Lung (tissue), 12 donors: ENCODE results near the gene GARIN5A. TPM values are rescaled to one million over a fixed set of nuclear protein-coding genes. Genes with fewer than 3 reads are reported as not detected.
A peak's percentile ranks its signal among the peaks of the same experiment; 100 is the strongest.

Source experiments
- ATAC-seq: fragments of 200-7000 bp; cut with Tn5 transposase; one replicate; pipeline ENCODE4 v1.9.1; 2020; ENCODE audit warnings: moderate number of reproducible peaks; ENCODE audit not compliant: insufficient read depth, low FRiP score
- DNase-seq, 3 donors: peaks; one replicate each; pipeline ENCODE4 v3.0.0-alpha.2; 2013 to 2017
- H3K27ac ChIP-seq, 2 donors: one replicate each; pipeline ENCODE4 v1.5.1; 2013; ENCODE audit warnings: mild to moderate bottlenecking in 2 of 2, moderate library complexity in 2 of 2, control low read depth in 1 of 2, inconsistent platforms in 1 of 2, low read depth in 1 of 2, low read length in 1 of 2
- H3K27me3 ChIP-seq, 3 donors: one replicate each; pipeline ENCODE4 v1.5.1; 2013; ENCODE audit warnings: low read length in 2 of 3; ENCODE audit not compliant: control insufficient read depth in 3 of 3, insufficient read depth in 3 of 3
- H3K36me3 ChIP-seq, 4 donors: one replicate each; pipeline ENCODE4 v1.5.1; 2013; ENCODE audit warnings: low read length in 4 of 4, mild to moderate bottlenecking in 1 of 4, moderate library complexity in 1 of 4; ENCODE audit not compliant: control insufficient read depth in 4 of 4, insufficient read depth in 4 of 4
- H3K4me1 ChIP-seq, 5 donors: one replicate each; pipeline ENCODE4 v1.5.1; 2013; ENCODE audit warnings: low read length in 5 of 5, mild to moderate bottlenecking in 2 of 5, moderate library complexity in 1 of 5; ENCODE audit not compliant: control insufficient read depth in 5 of 5, insufficient read depth in 5 of 5
- H3K4me3 ChIP-seq: one replicate; pipeline ENCODE4 v1.5.1; 2013; ENCODE audit warnings: mild to moderate bottlenecking, control low read depth, moderate library complexity
- H3K9ac ChIP-seq, 2 donors: one replicate each; pipeline ENCODE4 v1.5.1; 2013; ENCODE audit warnings: low read length in 2 of 2, control low read depth in 1 of 2; ENCODE audit not compliant: insufficient read depth in 1 of 2
- H3K9me3 ChIP-seq, 4 donors: one replicate each; pipeline ENCODE4 v1.5.1; 2013; ENCODE audit warnings: low read length in 3 of 4, mild to moderate bottlenecking in 1 of 4, moderate library complexity in 1 of 4; ENCODE audit not compliant: control insufficient read depth in 4 of 4, insufficient read depth in 3 of 4
- WGBS, 2 donors: extraction: QIAGEN DNeasy Blood & Tissue Kit; methylation state at CpG; one replicate each; pipeline ENCODE4 v1.1.7; 2013; 5-methylcytosine and 5-hydroxymethylcytosine counted together
- polyA plus RNA-seq, 2 donors: library from polyadenylated mRNA; stranded (reverse); fragments of 200-250 nt; gene quantifications; one replicate each; pipeline ENCODE4 v1.2.1, GENCODE V29; 2013
- total RNA-seq, 2 donors: library from RNA; depleted of rRNA in 1 of 2; stranded (reverse); fragments of >200 nt in 1 of 2; gene quantifications; one replicate each; pipeline ENCODE4 v1.2.1, GENCODE V29; 2014 to 2021
- TF ChIP-seq, protein P1 (sequence below): IDR thresholded peaks from 2 replicates; pipeline ENCODE4 v1.5.1; 2012; ENCODE audit warnings: mild to moderate bottlenecking; ENCODE audit errors: control extremely low read depth, extremely low read depth
- donor health status: control.
- donor health status: control.
- donor health status: Bipolar disorder and iron deficiency.
- donor health status: healthy.
- donor health status: DM: yes; HTN: yes; CAD: no.

GARIN5A gene
- total and polyA plus RNA-seq, 4 donors = 1.7 to 5.0 (median 2.4) TPM

DNA sequence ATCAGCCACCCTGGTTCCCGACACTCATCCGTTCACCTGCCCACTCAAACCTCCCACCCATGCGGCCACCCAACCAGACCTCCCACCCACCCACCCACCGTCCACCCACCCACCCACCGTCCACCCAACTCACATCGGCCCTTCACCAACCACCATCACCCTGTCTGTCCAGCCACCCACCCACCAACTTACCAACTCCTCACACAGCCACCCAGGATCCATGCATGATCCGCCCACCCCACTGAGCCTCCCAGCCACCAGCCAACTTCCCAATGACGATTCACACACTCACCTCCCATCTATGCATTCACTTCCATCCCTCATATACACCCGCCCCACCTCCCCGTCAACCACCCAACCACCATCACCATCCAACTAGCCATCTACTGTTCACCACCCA lies 30.1 kb upstream of the GARIN5A start:
- Histone ChIP-seq H3K27me3 (no peaks in the 10 kb centered on the region), H3K9me3 (no peaks in the 10 kb centered on the region), H3K4me3 (no peak overlapping the region), H3K4me1 (peaks cover 0 to 10% (median 0%) of the 10 kb centered on the region in 5 donors), H3K36me3 (peaks cover 0 to 8% (median 0%) of the 10 kb centered on the region in 4 donors), H3K27ac (no peak overlapping the region), H3K9ac (no peak overlapping the region)
- TF ChIP-seq, protein P1, sequence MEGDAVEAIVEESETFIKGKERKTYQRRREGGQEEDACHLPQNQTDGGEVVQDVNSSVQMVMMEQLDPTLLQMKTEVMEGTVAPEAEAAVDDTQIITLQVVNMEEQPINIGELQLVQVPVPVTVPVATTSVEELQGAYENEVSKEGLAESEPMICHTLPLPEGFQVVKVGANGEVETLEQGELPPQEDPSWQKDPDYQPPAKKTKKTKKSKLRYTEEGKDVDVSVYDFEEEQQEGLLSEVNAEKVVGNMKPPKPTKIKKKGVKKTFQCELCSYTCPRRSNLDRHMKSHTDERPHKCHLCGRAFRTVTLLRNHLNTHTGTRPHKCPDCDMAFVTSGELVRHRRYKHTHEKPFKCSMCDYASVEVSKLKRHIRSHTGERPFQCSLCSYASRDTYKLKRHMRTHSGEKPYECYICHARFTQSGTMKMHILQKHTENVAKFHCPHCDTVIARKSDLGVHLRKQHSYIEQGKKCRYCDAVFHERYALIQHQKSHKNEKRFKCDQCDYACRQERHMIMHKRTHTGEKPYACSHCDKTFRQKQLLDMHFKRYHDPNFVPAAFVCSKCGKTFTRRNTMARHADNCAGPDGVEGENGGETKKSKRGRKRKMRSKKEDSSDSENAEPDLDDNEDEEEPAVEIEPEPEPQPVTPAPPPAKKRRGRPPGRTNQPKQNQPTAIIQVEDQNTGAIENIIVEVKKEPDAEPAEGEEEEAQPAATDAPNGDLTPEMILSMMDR = no peak
- DNase-seq (no peak), ATAC-seq (no peak)
- 93 to 95% methylated on average over 8 to 10 of the region's 10 CpGs for WGBS, 2 donors

DNA sequence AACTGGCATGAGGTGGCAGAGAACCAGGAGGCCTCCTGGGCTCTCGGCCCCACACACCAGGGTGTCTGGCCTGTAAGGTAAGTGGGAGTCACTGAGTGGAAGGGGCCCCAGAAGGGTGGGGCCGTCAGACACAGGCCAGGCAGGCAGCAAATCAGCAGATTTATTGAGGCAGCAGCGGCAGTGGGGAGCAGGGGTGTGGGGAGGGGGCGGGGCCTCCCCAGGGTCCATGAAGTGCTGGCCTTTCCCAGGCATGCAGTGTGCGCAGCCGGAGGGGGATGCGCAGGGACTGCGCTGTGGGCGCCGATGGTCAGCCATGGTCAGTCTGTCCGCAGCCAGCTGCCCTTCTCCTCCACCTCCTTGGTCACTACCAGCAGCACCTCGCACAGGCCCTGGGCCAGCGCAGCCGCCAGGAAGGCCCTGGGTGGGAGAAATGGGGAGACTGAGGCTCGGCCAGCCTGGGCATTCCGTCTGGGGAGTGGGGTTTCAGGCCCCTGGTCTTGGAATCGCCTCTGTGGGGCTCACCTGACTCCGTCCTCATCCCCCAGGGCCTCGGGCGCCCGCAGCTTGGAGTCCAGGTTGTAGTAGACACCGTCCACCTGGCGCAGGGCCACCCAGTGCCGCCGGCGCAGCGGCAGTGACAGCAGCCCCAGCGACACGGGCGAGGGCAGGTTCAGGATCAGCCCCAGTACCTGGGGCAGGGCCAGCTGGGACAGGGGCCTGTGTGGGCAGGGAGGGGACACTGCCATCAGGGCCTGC lies 29.4 kb upstream of the GARIN5A start:
- no peaks in the 10 kb centered on the region for H3K27me3 ChIP-seq
- no peaks in the 10 kb centered on the region for H3K9me3 ChIP-seq
- DNase-seq (no peak), ATAC-seq (no peak)
- TF ChIP-seq, protein P1 = no peak
- no peak overlapping the region for H3K9ac ChIP-seq
- peaks cover 0 to 10% (median 0%) of the 10 kb centered on the region in 5 donors for H3K4me1 ChIP-seq
- WGBS, 2 donors = 95 to 97% methylated on average over 29 to 30 of the region's 30 CpGs
- no peak overlapping the region for H3K4me3 ChIP-seq
- peaks cover 0 to 8% (median 0%) of the 10 kb centered on the region in 4 donors for H3K36me3 ChIP-seq
- no peak overlapping the region for H3K27ac ChIP-seq

DNA sequence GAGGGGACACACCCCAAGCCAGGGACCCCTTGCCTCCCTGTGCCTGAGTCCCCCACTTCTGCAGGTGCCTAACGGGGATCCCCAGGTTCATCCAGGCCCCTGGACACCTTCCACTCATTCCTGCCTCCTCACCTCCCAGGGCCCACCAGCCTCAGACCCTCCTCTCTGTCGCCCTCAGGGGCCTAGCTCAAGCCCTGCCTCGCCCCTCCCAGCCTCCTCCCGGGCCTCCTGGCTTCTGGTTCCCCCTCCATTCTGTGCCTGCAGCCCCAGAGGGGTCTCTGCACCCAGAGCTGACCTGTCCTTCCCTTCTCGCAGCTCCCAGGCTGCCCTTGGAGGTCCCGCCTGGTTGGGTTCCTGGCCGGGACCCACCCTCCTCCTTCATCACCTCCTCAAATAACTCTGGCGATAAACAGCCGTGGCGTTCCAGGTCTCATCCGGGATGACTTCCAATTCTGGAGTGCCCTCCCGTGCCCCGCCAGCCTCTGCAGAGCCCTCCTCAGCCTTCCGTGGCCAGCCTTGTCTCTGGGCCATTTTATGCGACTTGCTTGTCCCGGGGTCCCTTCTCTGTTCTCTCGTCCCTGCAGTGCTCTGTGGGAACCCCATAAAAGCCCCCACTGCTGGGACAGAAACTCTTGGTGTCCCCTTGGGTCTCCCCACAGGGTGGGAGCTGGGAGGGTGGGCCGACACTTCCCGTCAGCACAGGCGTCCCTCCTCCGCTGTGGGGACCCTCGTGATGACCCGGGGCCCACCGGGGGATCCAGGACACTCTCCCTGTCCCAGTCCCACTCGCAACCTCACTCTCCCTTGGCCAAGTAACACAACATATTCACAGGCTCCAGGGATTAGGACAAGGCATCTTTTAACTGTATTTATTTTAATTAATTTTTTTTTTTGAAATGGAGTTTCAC lies 25.2 kb upstream of the GARIN5A start:
- Histone ChIP-seq H3K27ac (peak overlapping the region in 1 of 2 donors; percentile 97), H3K4me3 (no peak overlapping the region), H3K27me3 (peaks cover 0 to 17% (median 9%) of the 10 kb centered on the region in 3 donors), H3K9me3 (no peaks in the 10 kb centered on the region), H3K4me1 (no peaks in the 10 kb centered on the region), H3K9ac (no peak overlapping the region), H3K36me3 (peaks cover 0 to 8% (median 0%) of the 10 kb centered on the region in 4 donors)
- ATAC-seq (no peak), DNase-seq (no peak)
- TF ChIP-seq, protein P1 = no peak
- WGBS, 2 donors = 69 to 79% methylated on average over 25 of the region's 25 CpGs
